NCI-H748 (cell line): ENCODE results near the gene BDP1.
"Not testable (repeated sequence)": the region's sequence is repeated elsewhere in the genome, so short reads cannot be mapped to it uniquely, and the experiment has no call there.

Source experiments
- DNase-seq: peaks from one replicate; lab custom pipeline; 2025; ENCODE audit not compliant: unreplicated experiment; lab: John Stamatoyannopoulos, UW

Gene BDP1

GRCh38 chr5:71563161-71563560 is 107.7 kb downstream of the BDP1 start:
- DNase-seq: no peak

- DNase-seq: no peak
These were observed 109.4 kb downstream of the BDP1 start for GRCh38 chr5:71564895-71565294.

- no peak for DNase-seq
These were observed 114.5 kb downstream of the BDP1 start for GRCh38 chr5:71569748-71570509.

- DNase-seq: not testable (repeated sequence)
These were observed 116.4 kb downstream of the BDP1 start for GRCh38 chr5:71571811-71572210.

- no peak for DNase-seq
These were observed 118.1 kb downstream of the BDP1 start for GRCh38 chr5:71573591-71573990.

GRCh38 chr5:71575588-71575987 is 120.1 kb downstream of the BDP1 start:
- not testable (repeated sequence) for DNase-seq

- no peak for DNase-seq
These were observed 120.8 kb downstream of the BDP1 start for GRCh38 chr5:71576241-71576640.

- DNase-seq: not testable (repeated sequence)
These were observed 122.4 kb downstream of the BDP1 start for GRCh38 chr5:71577839-71578238.

GRCh38 chr5:71582945-71583584 is 127.6 kb downstream of the BDP1 start:
- no peak for DNase-seq

GRCh38 chr5:71586052-71586940 is 130.8 kb downstream of the BDP1 start:
- DNase-seq: peak; percentile 87

GRCh38 chr5:71586941-71587765 is 131.7 kb downstream of the BDP1 start, which contains the start of gene MCCC2:
Gene MCCC2 (plus strand): TSS chr5:71587340. CDS start chr5:71587426, 86 bp downstream.
- DNase-seq: peak; percentile 98

GRCh38 chr5:71587766-71588532 is 132.5 kb downstream of the BDP1 start:
- DNase-seq: no peak

GRCh38 chr5:71588533-71588885 is 133.1 kb downstream of the BDP1 start:
- DNase-seq: no peak

GRCh38 chr5:71589903-71590302 is 134.5 kb downstream of the BDP1 start:
- DNase-seq: no peak

GRCh38 chr5:71591100-71591499 is 135.6 kb downstream of the BDP1 start:
- no peak for DNase-seq

- DNase-seq: no peak
These were observed 140.7 kb downstream of the BDP1 start for GRCh38 chr5:71596169-71596568.

- DNase-seq: no peak
These were observed 141.6 kb downstream of the BDP1 start for GRCh38 chr5:71597001-71597400.

GRCh38 chr5:71600783-71601182 is 145.3 kb downstream of the BDP1 start:
- DNase-seq: no peak

- DNase-seq: peak; percentile 18
These were observed 146.0 kb downstream of the BDP1 start for GRCh38 chr5:71601222-71602026.
